IMR-90 (cell line): ENCODE data around the gene NNAT. TPM values are rescaled to one million over a fixed set of nuclear protein-coding genes. Genes with fewer than 3 reads are reported as not detected.

ENCODE experiments used
- ATAC-seq: fragments of 200-7000 bp; cut with Tn5 transposase; 2 replicates; pipeline ENCODE4 v1.9.1; 2020; ENCODE audit warnings: low read depth, mild to moderate bottlenecking, moderate library complexity
- BruUV-seq: library from RNA; stranded (reverse); fragments of 400-500 nt; replicated peaks from 2 replicates; lab custom pipeline; 2021; lab: Mats Ljungman, UMichigan
- CTCF ChIA-PET: fragments of 300-600 bp; formaldehyde crosslinking; extraction: SDS; loops from one replicate; lab custom pipeline; 2021; ENCODE audit warnings: antibody characterized with exemption; lab: Yijun Ruan, JAX
- POLR2A ChIA-PET: fragments of 300-600 bp; sonication (Branson Sonifier 250); formaldehyde crosslinking; loops from one replicate; lab custom pipeline; 2022; ENCODE audit warnings: antibody characterized with exemption; ENCODE audit not compliant: unreplicated experiment; lab: Charles Lee
- DNase-seq: peaks from one replicate; pipeline ENCODE4 v3.0.0; 2013
- H2AFZ ChIP-seq: replicated peaks from 2 replicates; pipeline ENCODE3; 2013; ENCODE audit warnings: low read length, mild to moderate bottlenecking; ENCODE audit not compliant: poor library complexity
- H2AK5ac ChIP-seq: 2 replicates; pipeline ENCODE4 v1.6.1; 2013; ENCODE audit warnings: low read depth, low read length, inconsistent platforms
- H2AK9ac ChIP-seq: replicated peaks from 2 replicates; pipeline ENCODE3; 2013; ENCODE audit warnings: mild to moderate bottlenecking, low read depth, low read length, moderate library complexity; ENCODE audit not compliant: poor library complexity
- H2BK120ac ChIP-seq: 2 replicates; pipeline ENCODE4 v1.6.1; 2013; ENCODE audit warnings: low read depth, low read length, inconsistent platforms
- H2BK15ac ChIP-seq: 3 replicates; pipeline ENCODE4 v1.6.1; 2013; ENCODE audit warnings: low read depth, low read length, inconsistent platforms
- H2BK20ac ChIP-seq: 2 replicates; pipeline ENCODE4 v1.6.1; 2013; ENCODE audit warnings: low read depth, mild to moderate bottlenecking, inconsistent platforms, low read length, moderate library complexity
- H2BK5ac ChIP-seq: 2 replicates; pipeline ENCODE4 v1.6.1; 2013; ENCODE audit warnings: mild to moderate bottlenecking, low read depth, low read length, inconsistent platforms; ENCODE audit not compliant: poor library complexity, severe bottlenecking
- H3K14ac ChIP-seq: replicated peaks from 2 replicates; pipeline ENCODE4 v1.6.1; 2013; ENCODE audit warnings: low read depth, low read length, inconsistent platforms
- H3K18ac ChIP-seq: 2 replicates; pipeline ENCODE4 v1.6.1; 2013; ENCODE audit warnings: low read depth, low read length, control low read depth
- H3K23ac ChIP-seq: 2 replicates; pipeline ENCODE4 v1.6.1; 2013; ENCODE audit warnings: low read depth, low read length, inconsistent platforms
- H3K27ac ChIP-seq: 2 replicates; pipeline ENCODE4 v1.5.1; 2013; ENCODE audit warnings: mild to moderate bottlenecking, control low read depth, low read length; ENCODE audit not compliant: insufficient read depth
- H3K27me3 ChIP-seq: 2 replicates; pipeline ENCODE4 v1.6.1; 2013; ENCODE audit warnings: low read length; ENCODE audit not compliant: control insufficient read depth, insufficient read depth
- H3K36me3 ChIP-seq: 2 replicates; pipeline ENCODE4 v1.6.1; 2013; ENCODE audit warnings: low read length, mixed read lengths; ENCODE audit not compliant: control insufficient read depth, insufficient read depth
- H3K4ac ChIP-seq: 2 replicates; pipeline ENCODE4 v1.6.1; 2013; ENCODE audit warnings: low read depth, low read length, inconsistent platforms
- H3K4me1 ChIP-seq: 2 replicates; pipeline ENCODE4 v1.6.1; 2013; ENCODE audit warnings: low read length, mixed read lengths; ENCODE audit not compliant: control insufficient read depth, insufficient read depth
- H3K4me2 ChIP-seq: 2 replicates; pipeline ENCODE4 v1.6.1; 2013; ENCODE audit warnings: low read depth, mild to moderate bottlenecking, control low read depth, low read length, moderate library complexity
- H3K4me3 ChIP-seq: 2 replicates; pipeline ENCODE4 v1.5.1; 2013; ENCODE audit warnings: low read depth, mild to moderate bottlenecking, control low read depth, low read length, moderate library complexity; ENCODE audit not compliant: insufficient read depth
- H3K56ac ChIP-seq: 2 replicates; pipeline ENCODE4 v1.6.1; 2013; ENCODE audit warnings: low read length, inconsistent platforms; ENCODE audit not compliant: insufficient read depth; ENCODE audit errors: extremely low read depth
- H3K79me1 ChIP-seq, 2 experiments: 2 replicates each; pipeline ENCODE4 v1.6.1; 2013; ENCODE audit warnings: low read length in 2 of 2, inconsistent platforms in 1 of 2, low read depth in 1 of 2
- H3K9ac ChIP-seq: 2 replicates; pipeline ENCODE4 v1.6.1; 2013; ENCODE audit warnings: low read depth, low read length, control low read depth
- H3K9me1 ChIP-seq: 2 replicates; pipeline ENCODE4 v1.6.1; 2013; ENCODE audit warnings: low read length, inconsistent platforms; ENCODE audit not compliant: insufficient read depth
- H3K9me3 ChIP-seq: 2 replicates; pipeline ENCODE4 v1.6.1; 2013; ENCODE audit warnings: low read length; ENCODE audit not compliant: control insufficient read depth, insufficient read depth
- H4K20me1 ChIP-seq: 2 replicates; pipeline ENCODE4 v1.6.1; 2013; ENCODE audit warnings: low read length, inconsistent platforms; ENCODE audit not compliant: insufficient read depth
- H4K5ac ChIP-seq: 2 replicates; pipeline ENCODE4 v1.6.1; 2013; ENCODE audit warnings: mild to moderate bottlenecking, low read depth, low read length, control low read depth
- H4K8ac ChIP-seq, 2 experiments: 2 replicates each; pipeline ENCODE4 v1.6.1; 2013; ENCODE audit warnings: low read depth in 2 of 2, low read length in 2 of 2, control low read depth in 1 of 2, inconsistent platforms in 1 of 2
- H4K91ac ChIP-seq: 2 replicates; pipeline ENCODE4 v1.6.1; 2013; ENCODE audit warnings: low read depth, low read length, inconsistent platforms; ENCODE audit not compliant: insufficient read depth
- CHD1 ChIP-seq: IDR thresholded peaks from 2 replicates; pipeline ENCODE4 v1.6.1; 2012; ENCODE audit warnings: low read depth, low read length, improper control_type of control experiment
- MAZ ChIP-seq: IDR thresholded peaks from 2 replicates; pipeline ENCODE4 v1.6.1; 2012; ENCODE audit warnings: low read depth, mild to moderate bottlenecking, low read length, improper control_type of control experiment, moderate library complexity, borderline replicate concordance
- MXI1 ChIP-seq: IDR thresholded peaks from 2 replicates; pipeline ENCODE4 v1.6.1; 2012; ENCODE audit warnings: low read depth, mild to moderate bottlenecking, low read length, moderate library complexity, borderline replicate concordance
- POLR2A ChIP-seq: IDR thresholded peaks from 2 replicates; pipeline ENCODE4 v1.6.1; 2012; ENCODE audit warnings: mild to moderate bottlenecking, low read depth, low read length
- RAD21 ChIP-seq: IDR thresholded peaks from 2 replicates; pipeline ENCODE4 v1.6.1; 2012; ENCODE audit warnings: low read length, improper control_type of control experiment
- RFX5 ChIP-seq: IDR thresholded peaks from 2 replicates; pipeline ENCODE4 v1.8.0; 2012; ENCODE audit warnings: low read depth, mild to moderate bottlenecking, low read length, moderate library complexity
- WGBS, 2 experiments: methylation state at CpG; one replicate each; pipeline versions ENCODE4 v1.1.5 to v1.1.7; 2013; ENCODE audit warnings: missing lambda C conversion rate in 2 of 2; ENCODE audit not compliant: insufficient read length in 1 of 2; ENCODE audit errors: extremely low coverage in 2 of 2; 5-methylcytosine and 5-hydroxymethylcytosine counted together
- dilution Hi-C: fragments of 300-500 bp; cut with HindIII; formaldehyde crosslinking; loops from one replicate; pipeline ENCODE4 v1.14.3; 2018; ENCODE audit warnings: low sequenced_read_pairs; ENCODE audit not compliant: unreplicated experiment
- in situ Hi-C: fragments of 300-500 bp; cut with MboI; formaldehyde crosslinking; loops from 3 replicates; pipeline ENCODE4 v1.14.3; 2019; ENCODE audit warnings: low sequenced_read_pairs, inconsistent platforms, mixed read lengths
- intact Hi-C: fragments of 100-400 bp; cut with micrococcal nuclease; formaldehyde crosslinking; loops from 2 replicates; pipeline ENCODE4 v1.10.0; 2022
- polyA plus RNA-seq, 3 experiments: library from polyadenylated mRNA; depleted of rRNA; stranded (reverse); fragments of >200 nt; gene quantifications; 2 replicates each; pipeline ENCODE4 v1.2.3, GENCODE V29; 2012; ENCODE audit warnings: low replicate concordance in 1 of 3
- total RNA-seq: library from RNA; depleted of rRNA; stranded (reverse); fragments of >200 nt; gene quantifications from 2 replicates; pipeline ENCODE4 v1.2.3, GENCODE V29; 2012
- TF ChIP-seq, protein P1 (sequence below): fragments of 150-350 bp; IDR thresholded peaks from 2 replicates; pipeline ENCODE4 v1.6.1; 2016; ENCODE audit warnings: low read depth, mild to moderate bottlenecking, low read length, moderate library complexity, borderline replicate concordance
- TF ChIP-seq, protein P2 (sequence below): fragments of 150-350 bp; IDR thresholded peaks from 2 replicates; pipeline ENCODE4 v1.6.1; 2017; ENCODE audit warnings: mild to moderate bottlenecking, antibody characterized with exemption, low read length, low read depth

Gene NNAT
- total and polyA plus RNA-seq, 2 of the 4 experiments (the other 2 are of a cell fraction) = 2.0 to 6.5 TPM

DNA sequence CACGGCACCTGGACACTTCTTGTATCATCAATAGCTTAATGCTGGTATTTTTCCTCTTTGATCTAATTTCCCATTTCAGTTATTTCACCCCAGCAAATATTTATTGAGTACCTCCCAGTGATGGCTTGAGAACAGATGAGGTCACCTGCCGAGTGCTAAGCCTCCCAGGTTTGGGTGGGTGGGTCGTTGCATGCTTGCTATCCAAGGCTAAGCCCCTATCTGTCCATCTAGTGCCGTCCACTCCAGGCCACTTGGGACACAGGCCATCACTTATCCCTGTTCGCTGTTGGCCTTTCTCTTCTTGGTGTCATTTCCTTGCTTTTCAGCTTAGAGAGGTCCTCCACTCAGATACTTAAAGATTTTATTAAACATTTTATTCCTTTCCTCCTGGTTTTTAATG is 10.8 kb upstream of the NNAT start:
- TF ChIP-seq, protein P1, sequence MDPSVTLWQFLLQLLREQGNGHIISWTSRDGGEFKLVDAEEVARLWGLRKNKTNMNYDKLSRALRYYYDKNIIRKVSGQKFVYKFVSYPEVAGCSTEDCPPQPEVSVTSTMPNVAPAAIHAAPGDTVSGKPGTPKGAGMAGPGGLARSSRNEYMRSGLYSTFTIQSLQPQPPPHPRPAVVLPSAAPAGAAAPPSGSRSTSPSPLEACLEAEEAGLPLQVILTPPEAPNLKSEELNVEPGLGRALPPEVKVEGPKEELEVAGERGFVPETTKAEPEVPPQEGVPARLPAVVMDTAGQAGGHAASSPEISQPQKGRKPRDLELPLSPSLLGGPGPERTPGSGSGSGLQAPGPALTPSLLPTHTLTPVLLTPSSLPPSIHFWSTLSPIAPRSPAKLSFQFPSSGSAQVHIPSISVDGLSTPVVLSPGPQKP = no peak
- TF ChIP-seq MXI1 (no peak), CHD1 (no peak), MAZ (no peak), RFX5 (no peak), RAD21 (no peak), POLR2A (no peak)
- TF ChIP-seq, protein P2, sequence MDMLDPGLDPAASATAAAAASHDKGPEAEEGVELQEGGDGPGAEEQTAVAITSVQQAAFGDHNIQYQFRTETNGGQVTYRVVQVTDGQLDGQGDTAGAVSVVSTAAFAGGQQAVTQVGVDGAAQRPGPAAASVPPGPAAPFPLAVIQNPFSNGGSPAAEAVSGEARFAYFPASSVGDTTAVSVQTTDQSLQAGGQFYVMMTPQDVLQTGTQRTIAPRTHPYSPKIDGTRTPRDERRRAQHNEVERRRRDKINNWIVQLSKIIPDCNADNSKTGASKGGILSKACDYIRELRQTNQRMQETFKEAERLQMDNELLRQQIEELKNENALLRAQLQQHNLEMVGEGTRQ = no peak
- Histone ChIP-seq H2AK9ac (no peak overlapping the region), H3K9ac (no peak overlapping the region), H4K8ac (no peak overlapping the region), H3K56ac (no peak overlapping the region), H3K23ac (no peak overlapping the region), H3K4ac (no peak overlapping the region), H3K27me3 (no peaks in the 10 kb centered on the region), H2BK120ac (no peak overlapping the region), H2AK5ac (no peak overlapping the region), H2BK15ac (no peak overlapping the region), H3K36me3 (peaks cover 28% of the 10 kb centered on the region), H4K20me1 (peaks cover 54% of the 10 kb centered on the region), H4K91ac (no peak overlapping the region), H3K4me3 (no peak overlapping the region), H3K27ac (no peak overlapping the region), H3K4me1 (peaks cover 12% of the 10 kb centered on the region), H2AFZ (no peak overlapping the region), H3K79me1 (peaks cover 35 to 87% of the 10 kb centered on the region in 2 experiments), H3K9me3 (no peaks in the 10 kb centered on the region), H3K9me1 (peaks cover 45% of the 10 kb centered on the region), H3K14ac (no peak overlapping the region), H3K4me2 (no peak overlapping the region), H2BK5ac (no peak overlapping the region), H4K5ac (no peak overlapping the region), H3K18ac (no peak overlapping the region), H2BK20ac (no peak overlapping the region)
- ATAC-seq = no peak
- ChIA-PET CTCF (no interaction called here), POLR2A (no interaction called here)
- no TSS peak for BruUV-seq
- in situ Hi-C loops = loop anchor here (5.0 kb wide), 1 partner anchor 103 kb away; no protein-coding TSS in a partner anchor
- no peak for DNase-seq
- intact Hi-C loops = no loop called here
- dilution Hi-C loops = no loop called here
- WGBS, 2 experiments = 100% methylated on average over 2 of the region's 5 CpGs; no CpG with 5 or more reads in 1 of the 2 experiments
